Measurements from ENCODE around the gene HNRNPDL. TPM values are rescaled to one million over a fixed set of nuclear protein-coding genes. Genes with fewer than 3 reads are reported as not detected.

Gene HNRNPDL
- total RNA-seq, 1 donor: 148 TPM

DNA sequence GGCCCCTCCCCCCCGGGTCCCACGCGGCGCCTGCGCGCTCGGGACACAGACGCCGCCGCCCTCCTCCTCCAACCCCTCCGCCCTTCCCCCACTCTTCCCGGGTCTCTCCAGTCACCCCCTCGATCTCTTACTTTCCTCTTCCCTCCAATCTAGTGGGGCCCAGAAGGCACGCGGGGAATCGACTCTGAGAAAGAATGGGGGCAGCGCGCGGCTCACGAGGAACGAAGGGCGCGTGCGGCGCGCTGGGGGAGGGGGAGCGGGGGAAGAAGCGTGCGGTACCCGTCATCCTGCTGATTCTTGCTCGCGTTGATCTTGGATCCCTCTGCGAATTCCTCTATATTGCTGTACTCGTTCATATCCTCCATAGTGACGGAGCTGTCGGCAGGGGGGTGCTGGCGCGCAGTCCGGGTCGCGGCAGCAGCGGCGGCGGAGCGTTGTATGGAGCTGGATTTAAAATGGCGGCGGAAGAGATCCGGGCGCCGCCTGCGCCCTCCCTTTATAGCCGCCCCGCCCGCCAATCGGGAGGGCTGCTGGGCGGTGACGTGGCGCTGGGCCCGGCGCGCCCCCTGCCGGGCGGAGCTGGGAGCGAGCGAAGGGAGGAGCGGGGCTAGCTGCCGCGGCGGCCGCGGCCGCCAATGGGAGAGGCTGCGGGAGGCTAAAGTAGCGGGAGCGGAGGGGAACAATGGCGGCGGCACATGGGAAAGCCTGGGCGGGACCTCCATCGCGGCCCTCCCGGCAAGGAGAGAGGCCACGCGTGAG is 1.1 kb downstream of the HNRNPDL start:
- DNase-seq (ENCODE audit: low read depth): peak; percentile 87
- H3K4me3 ChIP-seq (ENCODE audit: low read depth, low read length): peak overlapping the region; percentile 94
- TF ChIP-seq, protein P1, sequence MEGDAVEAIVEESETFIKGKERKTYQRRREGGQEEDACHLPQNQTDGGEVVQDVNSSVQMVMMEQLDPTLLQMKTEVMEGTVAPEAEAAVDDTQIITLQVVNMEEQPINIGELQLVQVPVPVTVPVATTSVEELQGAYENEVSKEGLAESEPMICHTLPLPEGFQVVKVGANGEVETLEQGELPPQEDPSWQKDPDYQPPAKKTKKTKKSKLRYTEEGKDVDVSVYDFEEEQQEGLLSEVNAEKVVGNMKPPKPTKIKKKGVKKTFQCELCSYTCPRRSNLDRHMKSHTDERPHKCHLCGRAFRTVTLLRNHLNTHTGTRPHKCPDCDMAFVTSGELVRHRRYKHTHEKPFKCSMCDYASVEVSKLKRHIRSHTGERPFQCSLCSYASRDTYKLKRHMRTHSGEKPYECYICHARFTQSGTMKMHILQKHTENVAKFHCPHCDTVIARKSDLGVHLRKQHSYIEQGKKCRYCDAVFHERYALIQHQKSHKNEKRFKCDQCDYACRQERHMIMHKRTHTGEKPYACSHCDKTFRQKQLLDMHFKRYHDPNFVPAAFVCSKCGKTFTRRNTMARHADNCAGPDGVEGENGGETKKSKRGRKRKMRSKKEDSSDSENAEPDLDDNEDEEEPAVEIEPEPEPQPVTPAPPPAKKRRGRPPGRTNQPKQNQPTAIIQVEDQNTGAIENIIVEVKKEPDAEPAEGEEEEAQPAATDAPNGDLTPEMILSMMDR (IDR thresholded peaks at IDR 0.05; ENCODE audit: insufficient read depth, low read length): peak; percentile 62

DNA sequence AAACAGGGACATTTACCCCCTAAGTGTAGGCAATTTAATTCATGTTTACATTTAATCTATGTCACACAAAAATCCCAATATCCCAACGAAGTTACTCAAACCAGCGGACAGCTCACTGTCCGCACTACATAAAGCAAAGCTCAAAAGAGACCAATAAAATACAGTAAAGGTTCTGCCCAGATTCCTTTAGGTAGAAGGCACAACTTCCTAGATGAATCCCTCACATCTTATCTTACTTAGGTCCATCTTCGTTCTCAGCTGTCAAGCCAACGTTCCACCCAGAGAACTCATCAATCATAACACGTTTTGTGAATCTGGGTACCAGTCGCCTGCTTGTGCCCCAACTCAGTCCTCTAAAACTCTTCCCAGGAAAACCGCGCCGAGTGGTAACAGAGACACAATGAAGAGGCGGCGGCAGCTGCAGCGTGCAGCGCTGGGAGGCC is 1.7 kb downstream of the HNRNPDL start:
- TF ChIP-seq, protein P1 (IDR thresholded peaks at IDR 0.05; ENCODE audit: insufficient read depth, low read length): no peak
- no peak for DNase-seq (ENCODE audit: low read depth)
- peak overlapping the region; percentile 92 for H3K4me3 ChIP-seq (ENCODE audit: low read depth, low read length)

DNA sequence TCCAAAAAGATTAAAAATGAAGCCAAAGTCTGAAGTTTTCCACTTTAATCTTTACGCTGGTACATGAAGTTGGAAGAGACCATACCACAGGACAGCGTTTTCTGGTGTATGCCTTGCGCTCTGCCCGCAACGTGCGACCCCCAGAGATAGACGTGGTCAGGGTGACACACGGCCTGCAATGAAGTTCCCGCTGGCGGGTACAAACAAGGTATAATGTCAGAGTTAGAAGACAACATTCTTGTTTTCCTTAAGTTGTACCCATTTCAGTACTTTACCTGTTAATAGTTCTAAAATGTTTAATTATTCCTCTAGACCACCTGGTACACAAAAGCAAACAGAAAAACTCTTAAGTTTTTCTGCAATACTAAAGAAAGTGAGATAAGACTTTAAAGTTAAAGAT is 4.8 kb downstream of the HNRNPDL start:
- TF ChIP-seq, protein P1 (IDR thresholded peaks at IDR 0.05; ENCODE audit: insufficient read depth, low read length): no peak
- no peak overlapping the region for H3K4me3 ChIP-seq (ENCODE audit: low read depth, low read length)
- no peak for DNase-seq (ENCODE audit: low read depth)

DNA sequence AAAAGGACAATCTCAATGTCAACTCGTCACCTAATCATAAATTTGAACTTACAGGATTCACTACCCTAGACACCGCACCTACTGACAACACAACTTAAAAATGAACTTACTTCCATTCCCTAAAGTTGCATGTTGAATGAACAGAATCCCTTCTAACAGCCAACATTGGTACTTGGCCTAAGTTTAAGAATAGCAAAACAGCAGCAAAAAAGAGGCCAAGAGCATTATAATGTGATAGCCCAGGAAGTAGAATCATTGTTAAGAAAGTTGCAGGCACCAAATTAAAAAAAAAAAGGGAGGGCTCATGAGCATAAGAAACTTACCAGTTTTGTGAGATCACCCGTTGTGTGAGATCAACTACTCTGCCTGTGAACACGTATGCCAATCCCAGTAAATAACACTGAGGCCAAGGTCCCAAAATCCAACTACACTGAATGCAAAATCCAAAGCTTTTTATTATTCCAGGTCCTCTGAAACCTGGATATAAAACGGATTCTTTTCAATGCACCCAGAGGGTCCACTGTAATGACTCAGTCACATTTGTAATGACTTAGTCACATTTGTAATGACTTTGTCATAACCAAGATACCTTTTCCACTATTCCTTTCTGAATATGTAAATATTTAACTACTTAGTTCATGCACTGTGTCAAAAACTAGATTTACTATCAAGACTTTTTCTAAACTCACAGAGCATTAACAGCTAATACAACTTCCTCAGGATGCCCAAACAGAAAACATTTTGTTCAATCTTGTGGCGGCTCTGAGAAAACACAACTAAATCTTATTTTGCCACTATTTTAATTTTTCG is 6.8 kb downstream of the HNRNPDL start:
- TF ChIP-seq, protein P1 (IDR thresholded peaks at IDR 0.05; ENCODE audit: insufficient read depth, low read length): no peak
- peak; percentile 23 for DNase-seq (ENCODE audit: low read depth)
- no peak overlapping the region for H3K4me3 ChIP-seq (ENCODE audit: low read depth, low read length)

DNA sequence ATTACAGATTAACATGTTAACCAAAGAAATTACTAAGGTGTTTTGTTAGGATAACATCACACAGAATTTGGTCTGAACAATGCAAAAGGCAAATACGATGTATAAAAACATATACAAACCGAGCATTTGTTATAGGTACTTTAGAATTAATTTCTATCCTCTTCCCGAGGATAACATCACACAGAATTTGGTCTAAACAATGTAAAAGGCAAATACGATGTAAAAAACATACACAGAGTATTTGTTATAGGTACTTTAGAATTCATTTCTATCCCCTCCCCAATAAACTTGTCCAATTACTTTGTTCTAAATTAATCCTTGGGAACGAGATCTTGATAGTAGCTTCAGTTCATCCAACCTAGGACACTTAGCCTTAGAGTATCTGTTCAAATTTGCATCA is 7.6 kb downstream of the HNRNPDL start:
- TF ChIP-seq, protein P1 (IDR thresholded peaks at IDR 0.05; ENCODE audit: insufficient read depth, low read length): no peak
- no peak for DNase-seq (ENCODE audit: low read depth)

DNA sequence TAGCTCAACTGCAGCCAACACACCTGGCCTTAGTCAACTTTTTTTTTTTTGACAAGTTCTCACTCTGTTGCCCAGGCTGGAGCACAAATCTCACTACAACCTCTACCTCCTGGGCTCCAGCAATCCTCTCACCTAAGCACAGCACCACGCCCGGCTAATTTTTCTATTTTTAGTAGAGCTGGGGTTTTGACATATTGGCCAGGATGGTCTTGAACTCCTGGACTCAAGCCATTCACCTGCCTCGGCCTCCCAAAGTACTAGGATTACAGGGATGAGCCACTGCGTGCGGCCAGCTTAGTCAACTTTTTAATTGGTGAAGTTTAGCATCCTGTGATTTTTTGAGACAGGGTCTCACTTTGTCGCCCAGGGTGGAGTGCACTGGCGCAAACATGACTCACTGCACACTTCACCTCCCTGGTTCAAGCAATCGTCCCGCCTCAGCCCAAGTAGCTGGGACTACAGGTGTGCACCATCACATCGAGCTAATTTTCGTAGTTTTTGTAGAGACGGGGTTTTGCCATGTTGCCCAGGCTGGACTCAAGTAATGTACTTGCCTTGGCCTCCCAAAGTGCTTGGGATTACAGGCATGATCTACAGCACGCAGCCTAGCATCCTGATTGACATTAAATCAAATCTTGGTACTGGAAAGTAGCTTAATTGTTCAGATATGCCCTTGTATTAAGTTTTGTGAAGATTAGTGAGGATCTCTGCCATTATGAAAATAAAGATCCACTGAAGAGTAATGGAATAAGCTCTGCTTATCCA is 8.3 kb downstream of the HNRNPDL start:
- no peak overlapping the region for H3K4me3 ChIP-seq (ENCODE audit: low read depth, low read length)
- no peak for DNase-seq (ENCODE audit: low read depth)
- TF ChIP-seq, protein P1 (IDR thresholded peaks at IDR 0.05; ENCODE audit: insufficient read depth, low read length): no peak

More for the DNA sequence above, 7.6 kb downstream of the HNRNPDL start:
- H3K4me3 ChIP-seq (ENCODE audit: low read depth, low read length): no peak overlapping the region

Measured in fibroblast of the aortic adventitia (primary cell).